ENCODE data around the gene SLIT3.

The SLIT3 gene

DNA sequence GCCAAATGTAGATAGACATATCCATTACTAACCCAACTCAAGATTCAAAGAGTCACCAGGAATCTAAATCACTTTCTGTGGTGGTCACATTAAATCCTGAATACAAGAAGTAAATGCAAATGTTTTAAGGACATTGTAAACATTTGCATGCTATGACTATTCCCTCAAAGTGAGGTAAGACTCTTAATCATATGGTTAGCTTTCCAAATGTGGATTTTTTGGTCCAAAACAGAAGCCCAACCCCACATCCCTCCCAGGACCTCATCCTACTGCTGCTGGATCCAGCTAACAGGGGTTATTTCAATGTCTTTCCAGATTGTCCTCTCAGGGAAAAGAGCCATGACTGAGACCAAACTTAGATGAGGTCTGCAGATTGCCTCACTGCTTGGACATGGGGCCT, 493.7 kb downstream of the SLIT3 start:
- no peak for ATAC-seq
- H3K4me3 Mint-ChIP-seq: no peak overlapping the region
- peaks cover 11% of the 10 kb centered on the region for H3K27me3 Mint-ChIP-seq
- H3K27ac Mint-ChIP-seq: no peak overlapping the region
- H3K4me1 Mint-ChIP-seq: no peaks in the 10 kb centered on the region
- H3K9me3 Mint-ChIP-seq: no peaks in the 10 kb centered on the region
- H3K36me3 Mint-ChIP-seq: no peaks in the 10 kb centered on the region

DNA sequence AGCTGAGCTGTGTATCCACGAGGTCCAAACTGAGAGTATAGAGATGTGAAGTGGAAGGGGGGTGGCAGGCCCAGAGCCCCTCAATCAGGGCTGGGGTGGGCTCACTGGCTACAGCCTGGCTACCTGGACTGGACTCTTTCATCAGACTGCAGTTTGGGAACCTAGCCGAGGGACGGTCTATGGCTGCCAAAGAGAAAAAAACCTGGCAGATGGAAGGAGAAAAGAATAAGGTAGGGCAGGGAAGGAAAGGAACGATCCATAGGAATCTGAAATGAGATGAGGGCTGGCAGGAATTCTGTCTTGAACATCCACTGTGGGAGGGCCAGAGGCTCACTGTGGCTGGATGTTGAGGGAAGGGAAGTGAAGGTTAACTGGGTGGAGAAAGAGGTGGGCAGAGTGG, 497.4 kb downstream of the SLIT3 start:
- H3K4me3 Mint-ChIP-seq: no peak overlapping the region
- peaks cover 19% of the 10 kb centered on the region for H3K27me3 Mint-ChIP-seq
- no peaks in the 10 kb centered on the region for H3K9me3 Mint-ChIP-seq
- no peaks in the 10 kb centered on the region for H3K36me3 Mint-ChIP-seq
- no peaks in the 10 kb centered on the region for H3K4me1 Mint-ChIP-seq
- H3K27ac Mint-ChIP-seq: no peak overlapping the region
- ATAC-seq: no peak

GRCh38 chr5:168802337-168802736, 498.6 kb downstream of the SLIT3 start:
- Mint-ChIP-seq H3K9me3 (no peaks in the 10 kb centered on the region), H3K36me3 (no peaks in the 10 kb centered on the region), H3K27ac (no peak overlapping the region), H3K27me3 (peaks cover 19% of the 10 kb centered on the region), H3K4me3 (no peak overlapping the region), H3K4me1 (no peaks in the 10 kb centered on the region)
- no peak for ATAC-seq

GRCh38 chr5:168801567-168801966, 499.4 kb downstream of the SLIT3 start:
- peaks cover 19% of the 10 kb centered on the region for H3K27me3 Mint-ChIP-seq
- no peaks in the 10 kb centered on the region for H3K36me3 Mint-ChIP-seq
- H3K4me3 Mint-ChIP-seq: no peak overlapping the region
- ATAC-seq: no peak
- H3K27ac Mint-ChIP-seq: no peak overlapping the region
- H3K4me1 Mint-ChIP-seq: no peaks in the 10 kb centered on the region
- H3K9me3 Mint-ChIP-seq: no peaks in the 10 kb centered on the region

DNA sequence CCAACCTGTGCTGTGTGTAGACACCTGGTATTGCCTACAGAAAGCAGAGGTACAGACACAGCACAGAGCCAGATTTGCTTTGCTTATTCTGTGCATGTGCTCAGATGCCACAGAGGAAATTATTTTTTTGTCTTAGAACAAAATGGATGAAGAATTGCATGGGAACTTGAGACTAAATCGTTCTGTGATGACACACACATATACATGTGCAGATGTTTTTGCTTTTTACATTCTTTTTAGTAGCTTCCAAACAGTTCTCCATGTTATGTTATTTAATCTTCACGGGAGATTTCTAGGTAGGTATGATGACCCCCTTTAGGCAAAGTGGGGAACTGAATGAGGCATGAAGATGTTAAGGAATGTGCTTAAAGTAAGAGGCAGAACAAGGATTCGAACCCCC, 500.2 kb downstream of the SLIT3 start:
- no peaks in the 10 kb centered on the region for H3K4me1 Mint-ChIP-seq

GRCh38 chr5:168798065-168799023, 502.6 kb downstream of the SLIT3 start:
- H3K36me3 Mint-ChIP-seq: no peaks in the 10 kb centered on the region
- H3K4me1 Mint-ChIP-seq: no peaks in the 10 kb centered on the region
- no peak overlapping the region for H3K27ac Mint-ChIP-seq
- peaks cover 11% of the 10 kb centered on the region for H3K27me3 Mint-ChIP-seq
- no peaks in the 10 kb centered on the region for H3K9me3 Mint-ChIP-seq
- no peak overlapping the region for H3K4me3 Mint-ChIP-seq
- ATAC-seq: no peak

More for the DNA sequence above, 500.2 kb downstream of the SLIT3 start:
- Mint-ChIP-seq H3K27ac (no peak overlapping the region), H3K36me3 (no peaks in the 10 kb centered on the region), H3K27me3 (peaks cover 19% of the 10 kb centered on the region), H3K9me3 (no peaks in the 10 kb centered on the region), H3K4me3 (no peak overlapping the region)
- ATAC-seq: no peak

DNA sequence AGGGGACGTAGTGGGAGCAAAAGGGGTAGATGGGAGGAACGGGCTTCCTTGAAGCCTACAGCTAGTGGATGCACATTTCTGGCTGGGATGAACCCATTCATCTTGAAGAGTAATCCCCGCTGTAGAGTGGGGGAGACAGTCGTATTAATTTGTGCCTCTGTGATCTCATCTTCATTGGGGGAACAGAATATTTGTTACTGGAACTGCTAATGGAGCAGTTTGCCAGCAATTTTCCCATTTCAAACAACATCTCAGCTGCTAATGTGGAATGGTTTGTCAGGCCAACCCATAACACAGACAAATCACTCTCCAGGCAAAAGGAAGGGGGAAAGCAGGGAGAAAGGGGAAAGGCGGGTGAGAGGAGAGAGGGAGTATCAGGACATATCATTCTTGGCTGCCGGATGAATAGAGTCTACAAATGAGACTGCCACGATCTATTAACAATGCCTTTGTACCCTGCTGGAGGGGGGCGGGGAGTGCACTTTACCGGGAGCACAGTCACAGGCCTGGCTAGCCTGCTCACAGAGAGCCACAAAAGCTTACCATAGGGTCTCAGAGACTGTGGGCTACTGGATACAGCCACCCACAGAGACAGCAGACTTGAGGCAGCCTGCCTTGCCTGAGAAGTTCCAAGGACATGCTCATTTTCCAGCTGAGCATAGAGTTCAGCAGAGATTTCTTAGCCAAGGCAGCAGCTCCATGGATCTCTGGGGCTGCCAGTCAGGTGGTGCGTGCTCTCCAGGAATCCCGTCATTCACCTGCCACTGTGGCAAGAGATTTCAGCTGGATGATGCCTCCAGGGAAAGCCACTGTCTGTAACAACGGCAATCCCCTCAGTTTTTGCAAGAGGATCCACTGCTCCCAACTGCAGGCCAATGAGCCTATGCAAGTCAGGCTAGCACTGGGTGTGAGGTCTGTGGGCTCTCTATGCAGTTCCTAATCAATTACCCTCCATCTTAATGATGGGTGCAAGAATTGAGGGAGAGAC, 504.1 kb downstream of the SLIT3 start:
- H3K27ac Mint-ChIP-seq: no peak overlapping the region
- no peaks in the 10 kb centered on the region for H3K4me1 Mint-ChIP-seq
- H3K9me3 Mint-ChIP-seq: no peaks in the 10 kb centered on the region
- H3K27me3 Mint-ChIP-seq: peaks cover 8% of the 10 kb centered on the region
- H3K4me3 Mint-ChIP-seq: no peak overlapping the region
- no peak for ATAC-seq
- H3K36me3 Mint-ChIP-seq: no peaks in the 10 kb centered on the region

DNA sequence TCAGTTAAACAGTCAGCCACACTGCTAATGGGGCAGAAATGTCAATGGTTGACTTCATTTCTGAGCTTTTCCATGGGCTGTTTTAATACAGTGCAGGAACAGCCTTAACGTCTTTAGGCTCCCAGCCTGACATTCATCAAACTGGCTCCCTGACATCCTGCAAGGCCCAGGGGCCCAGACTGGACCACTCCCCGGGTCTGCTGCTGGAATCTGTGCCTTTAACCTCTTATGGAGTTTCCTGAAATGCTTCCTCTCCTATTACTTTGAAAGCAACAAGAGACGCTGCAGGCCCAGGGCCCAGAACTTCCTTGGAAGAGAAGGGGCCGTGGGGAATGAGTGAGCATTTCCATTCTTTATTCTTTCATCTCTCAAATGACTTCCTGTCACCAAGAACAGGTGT, 504.9 kb downstream of the SLIT3 start:
- Mint-ChIP-seq H3K27ac (no peak overlapping the region), H3K4me1 (no peaks in the 10 kb centered on the region), H3K4me3 (no peak overlapping the region), H3K27me3 (no peaks in the 10 kb centered on the region), H3K9me3 (no peaks in the 10 kb centered on the region), H3K36me3 (no peaks in the 10 kb centered on the region)
- ATAC-seq: no peak

DNA sequence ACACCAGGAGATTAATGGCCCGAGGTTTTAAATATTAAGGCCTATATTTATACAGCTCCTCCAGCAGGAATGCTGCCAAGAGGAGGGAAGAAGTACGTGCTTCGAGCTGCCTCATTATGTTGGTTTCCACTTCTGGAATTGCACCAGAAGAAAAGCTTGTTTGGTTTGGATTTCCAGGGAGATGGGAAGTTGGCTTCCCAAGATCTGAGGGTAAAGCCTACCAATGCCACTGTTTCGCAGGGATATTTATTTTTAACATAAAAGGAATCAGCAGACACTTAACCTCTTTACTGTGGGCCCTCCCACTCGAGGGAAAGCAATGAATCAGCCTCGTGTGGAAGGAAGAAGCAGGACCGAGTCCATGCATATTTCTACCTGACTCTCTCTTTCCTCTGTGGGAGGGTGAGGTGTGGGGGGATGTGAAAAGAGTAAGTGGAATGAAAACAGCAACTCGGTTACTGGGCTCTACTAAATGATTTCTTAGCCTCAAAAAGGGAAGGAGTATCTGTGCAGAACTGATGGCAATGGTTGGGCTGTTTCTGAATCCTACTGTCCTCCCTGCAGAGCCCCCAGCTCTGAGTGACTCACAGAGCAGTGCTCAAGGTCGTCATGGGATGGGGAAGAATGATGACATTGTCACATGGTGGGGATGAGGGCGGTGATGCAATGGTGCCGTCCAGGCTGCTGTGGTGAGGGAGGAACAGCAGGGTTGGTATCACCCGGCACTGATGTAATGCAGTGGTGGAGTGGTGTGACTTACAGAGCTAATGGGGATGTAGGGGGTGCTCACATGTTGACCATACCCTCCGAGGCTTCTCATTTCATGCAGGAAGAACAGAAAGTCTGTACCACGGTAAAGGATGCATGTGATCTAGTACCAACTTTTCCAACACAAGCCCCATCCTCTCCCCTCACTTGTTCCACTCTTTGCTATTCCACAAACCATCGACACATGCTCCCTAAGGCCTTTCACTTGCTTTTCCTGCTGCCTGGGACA, 506.8 kb downstream of the SLIT3 start:
- Mint-ChIP-seq H3K9me3 (no peaks in the 10 kb centered on the region), H3K4me1 (no peaks in the 10 kb centered on the region), H3K4me3 (no peak overlapping the region), H3K27me3 (no peaks in the 10 kb centered on the region), H3K27ac (no peak overlapping the region), H3K36me3 (no peaks in the 10 kb centered on the region)
- no peak for ATAC-seq

DNA sequence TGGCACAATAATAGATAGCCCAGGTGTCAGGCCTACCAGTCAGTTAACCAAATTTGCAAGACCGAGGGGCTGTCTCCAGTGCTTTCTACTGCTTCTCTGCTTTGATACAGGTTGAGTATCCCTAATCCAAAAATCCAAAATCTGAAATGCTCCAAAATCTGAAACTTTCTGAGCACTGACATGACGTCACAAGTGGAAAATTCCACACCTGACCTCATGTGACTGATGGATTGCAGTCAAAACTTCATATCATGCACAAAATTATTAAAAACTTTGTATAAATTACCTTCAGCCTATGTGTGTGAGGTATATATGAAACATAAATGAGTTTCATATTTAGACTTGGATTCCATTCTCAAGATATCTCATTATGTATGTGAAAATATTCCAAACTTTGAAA, 508.3 kb downstream of the SLIT3 start:
- H3K36me3 Mint-ChIP-seq: no peaks in the 10 kb centered on the region
- H3K27me3 Mint-ChIP-seq: no peaks in the 10 kb centered on the region
- no peak overlapping the region for H3K4me3 Mint-ChIP-seq
- no peak overlapping the region for H3K27ac Mint-ChIP-seq
- H3K4me1 Mint-ChIP-seq: no peaks in the 10 kb centered on the region
- no peaks in the 10 kb centered on the region for H3K9me3 Mint-ChIP-seq
- ATAC-seq: no peak

- H3K27me3 Mint-ChIP-seq: no peaks in the 10 kb centered on the region
- no peak for ATAC-seq
- H3K4me3 Mint-ChIP-seq: no peak overlapping the region
- H3K27ac Mint-ChIP-seq: no peak overlapping the region
- no peaks in the 10 kb centered on the region for H3K36me3 Mint-ChIP-seq
- no peaks in the 10 kb centered on the region for H3K4me1 Mint-ChIP-seq
- H3K9me3 Mint-ChIP-seq: no peaks in the 10 kb centered on the region
These were observed 510.2 kb downstream of the SLIT3 start for GRCh38 chr5:168790671-168791250.

DNA sequence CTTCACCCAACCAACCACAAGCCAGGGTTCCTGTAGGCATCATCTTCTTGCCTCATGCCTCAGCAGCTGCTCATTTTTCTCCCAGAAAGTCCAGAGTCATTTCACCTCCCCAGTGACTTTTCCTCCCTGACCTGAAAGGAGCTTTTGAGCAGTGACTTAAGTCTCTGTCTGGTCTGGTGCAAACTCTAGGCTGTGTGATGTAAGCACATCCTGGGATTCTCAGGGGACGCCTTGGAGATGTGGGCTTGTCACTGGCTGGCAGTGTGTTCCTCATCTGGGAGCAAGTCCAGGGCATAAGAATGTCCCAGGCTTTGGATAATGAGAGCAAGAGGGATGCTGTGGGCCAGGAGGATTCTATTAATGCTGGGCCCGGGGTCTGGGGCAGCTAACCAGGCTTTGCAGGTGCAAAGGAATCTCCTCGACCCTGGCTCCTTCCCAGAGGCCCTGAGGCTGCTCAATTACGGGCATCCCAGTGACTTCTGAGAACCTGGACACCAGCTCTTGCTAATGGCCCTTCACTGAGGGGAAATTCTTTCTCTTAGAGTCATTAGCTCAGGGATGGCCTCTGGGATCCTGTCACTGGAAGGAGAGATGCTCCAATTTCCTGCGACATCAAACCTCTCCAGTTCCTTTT, 510.8 kb downstream of the SLIT3 start:
- no peak overlapping the region for H3K4me3 Mint-ChIP-seq
- H3K4me1 Mint-ChIP-seq: no peaks in the 10 kb centered on the region
- no peak overlapping the region for H3K27ac Mint-ChIP-seq
- H3K9me3 Mint-ChIP-seq: no peaks in the 10 kb centered on the region
- ATAC-seq: no peak
- no peaks in the 10 kb centered on the region for H3K36me3 Mint-ChIP-seq
- H3K27me3 Mint-ChIP-seq: no peaks in the 10 kb centered on the region

GRCh38 chr5:168788786-168789185, 512.2 kb downstream of the SLIT3 start:
- H3K36me3 Mint-ChIP-seq: no peaks in the 10 kb centered on the region

GRCh38 chr5:168788107-168788506, 512.8 kb downstream of the SLIT3 start:
- Mint-ChIP-seq H3K27ac (no peak overlapping the region), H3K9me3 (no peaks in the 10 kb centered on the region), H3K27me3 (no peaks in the 10 kb centered on the region), H3K4me3 (no peak overlapping the region), H3K36me3 (no peaks in the 10 kb centered on the region), H3K4me1 (no peaks in the 10 kb centered on the region)
- no peak for ATAC-seq

More at GRCh38 chr5:168788786-168789185, 512.2 kb downstream of the SLIT3 start:
- ATAC-seq: no peak
- Mint-ChIP-seq H3K4me3 (no peak overlapping the region), H3K9me3 (no peaks in the 10 kb centered on the region), H3K27ac (no peak overlapping the region), H3K4me1 (no peaks in the 10 kb centered on the region), H3K27me3 (no peaks in the 10 kb centered on the region)

All from stimulated activated memory B cell treated with anti-CD40 and anti-IgM and Interleukin-4, amounts not matched to agents 10 μg/mL and 1 μg/mL and 100 μg/mL, for 72 hours (primary cell).